ENCODE results near the gene SKAP1.

Gene SKAP1

GRCh38 chr17:48177816-48178215 is 252.2 kb downstream of the SKAP1 start:
- no peak overlapping the region for H3K4me2 ChIP-seq (ENCODE audit: insufficient read depth, low read length, poor library complexity, severe bottlenecking)
- no peak overlapping the region for H4K91ac ChIP-seq (ENCODE audit: low read depth, low read length, poor library complexity)
- no peaks in the 10 kb centered on the region for H3K9me3 ChIP-seq (replicated peaks in 1 of 2; ENCODE audit: control insufficient read depth in 2 of 2, insufficient read depth in 1 of 2, low read depth in 1 of 2, low read length in 2 of 2)
- no peak overlapping the region for H3K23ac ChIP-seq (ENCODE audit: low read depth, low read length, poor library complexity)
- no peak overlapping the region for H2BK12ac ChIP-seq (ENCODE audit: low read length)
- no peak overlapping the region for H3K27ac ChIP-seq (replicated peaks; ENCODE audit: low read length)
- H3K4me3 ChIP-seq (ENCODE audit: low read length in 2 of 2), result no peak overlapping the region
- peaks cover 0 to 4% of the 10 kb centered on the region in 2 donors for H3K4me1 ChIP-seq (ENCODE audit: control insufficient read depth in 2 of 2, insufficient read depth in 1 of 2, low read depth in 1 of 2, low read length in 2 of 2)
- H2AFZ ChIP-seq (ENCODE audit: low read length), result no peak overlapping the region
- no peak overlapping the region for H2BK120ac ChIP-seq (ENCODE audit: low read depth, low read length)
- H2AK5ac ChIP-seq (ENCODE audit: low read depth, low read length), result no peak overlapping the region
- no peaks in the 10 kb centered on the region for H3K36me3 ChIP-seq (replicated peaks in 1 of 2; ENCODE audit: control insufficient read depth in 2 of 2, insufficient read depth in 2 of 2, low read length in 2 of 2)
- DNase-seq (ENCODE audit: low spot score), result no peak
- H3K4ac ChIP-seq (ENCODE audit: low read length), result no peak overlapping the region
- no peak overlapping the region for H2BK15ac ChIP-seq (ENCODE audit: low read length)
- no peak overlapping the region for H2BK5ac ChIP-seq (ENCODE audit: low read length)
- H3K27me3 ChIP-seq (ENCODE audit: control insufficient read depth in 3 of 3, insufficient read depth in 3 of 3, low read depth in 1 of 3, low read length in 3 of 3), result peaks cover 0 to 65% (median 0%) of the 10 kb centered on the region in 3 experiments
- no peak overlapping the region for H3K14ac ChIP-seq (ENCODE audit: low read length)
- H3K9ac ChIP-seq (ENCODE audit: low read depth, low read length, poor library complexity), result no peak overlapping the region
- no CpG with 5 or more reads among the region's 1 CpG for WGBS, 2 donors (ENCODE audit: extremely low coverage in 2 of 2, insufficient read length in 2 of 2, insufficient replicate concordance in 1 of 2)
- no peak overlapping the region for H4K8ac ChIP-seq (ENCODE audit: low read depth, low read length)
- H3K18ac ChIP-seq (ENCODE audit: low read length), result no peak overlapping the region
- no peaks in the 10 kb centered on the region for H3K79me1 ChIP-seq (ENCODE audit: low read depth, low read length)

GRCh38 chr17:48176471-48176855 is 253.6 kb downstream of the SKAP1 start:
- no peak overlapping the region for H2BK12ac ChIP-seq (ENCODE audit: low read length)
- no peak overlapping the region for H2BK120ac ChIP-seq (ENCODE audit: low read depth, low read length)
- WGBS, 2 donors (ENCODE audit: extremely low coverage in 2 of 2, insufficient read length in 2 of 2, insufficient replicate concordance in 1 of 2), result no CpG with 5 or more reads among the region's 3 CpGs
- no peak overlapping the region for H3K18ac ChIP-seq (ENCODE audit: low read length)
- no peak overlapping the region for H3K27ac ChIP-seq (replicated peaks; ENCODE audit: low read length)
- peaks cover 0 to 4% of the 10 kb centered on the region in 2 donors for H3K4me1 ChIP-seq (ENCODE audit: control insufficient read depth in 2 of 2, insufficient read depth in 1 of 2, low read depth in 1 of 2, low read length in 2 of 2)
- no peaks in the 10 kb centered on the region for H3K9me3 ChIP-seq (replicated peaks in 1 of 2; ENCODE audit: control insufficient read depth in 2 of 2, insufficient read depth in 1 of 2, low read depth in 1 of 2, low read length in 2 of 2)
- H2AFZ ChIP-seq (ENCODE audit: low read length), result no peak overlapping the region
- H3K79me1 ChIP-seq (ENCODE audit: low read depth, low read length), result no peaks in the 10 kb centered on the region
- no peak overlapping the region for H3K4me3 ChIP-seq (ENCODE audit: low read length in 2 of 2)
- no peak overlapping the region for H4K8ac ChIP-seq (ENCODE audit: low read depth, low read length)
- no peak overlapping the region for H4K91ac ChIP-seq (ENCODE audit: low read depth, low read length, poor library complexity)
- H2BK5ac ChIP-seq (ENCODE audit: low read length), result no peak overlapping the region
- no peak overlapping the region for H2BK15ac ChIP-seq (ENCODE audit: low read length)
- no peak overlapping the region for H3K4ac ChIP-seq (ENCODE audit: low read length)
- H3K4me2 ChIP-seq (ENCODE audit: insufficient read depth, low read length, poor library complexity, severe bottlenecking), result no peak overlapping the region
- H2AK5ac ChIP-seq (ENCODE audit: low read depth, low read length), result no peak overlapping the region
- no peak overlapping the region for H3K14ac ChIP-seq (ENCODE audit: low read length)
- H3K23ac ChIP-seq (ENCODE audit: low read depth, low read length, poor library complexity), result no peak overlapping the region
- H3K9ac ChIP-seq (ENCODE audit: low read depth, low read length, poor library complexity), result no peak overlapping the region
- no peaks in the 10 kb centered on the region for H3K36me3 ChIP-seq (replicated peaks in 1 of 2; ENCODE audit: control insufficient read depth in 2 of 2, insufficient read depth in 2 of 2, low read length in 2 of 2)
- H3K27me3 ChIP-seq (ENCODE audit: control insufficient read depth in 3 of 3, insufficient read depth in 3 of 3, low read depth in 1 of 3, low read length in 3 of 3), result peaks cover 0 to 58% (median 0%) of the 10 kb centered on the region in 3 experiments
- no peak for DNase-seq (ENCODE audit: low spot score)

- no peak overlapping the region for H4K91ac ChIP-seq (ENCODE audit: low read depth, low read length, poor library complexity)
- H3K36me3 ChIP-seq (replicated peaks in 1 of 2; ENCODE audit: control insufficient read depth in 2 of 2, insufficient read depth in 2 of 2, low read length in 2 of 2), result no peaks in the 10 kb centered on the region
- no peak overlapping the region for H3K14ac ChIP-seq (ENCODE audit: low read length)
- no peak overlapping the region for H3K18ac ChIP-seq (ENCODE audit: low read length)
- no peak overlapping the region for H2AK5ac ChIP-seq (ENCODE audit: low read depth, low read length)
- no peak overlapping the region for H3K27ac ChIP-seq (replicated peaks; ENCODE audit: low read length)
- DNase-seq (ENCODE audit: low spot score), result no peak
- H2BK15ac ChIP-seq (ENCODE audit: low read length), result no peak overlapping the region
- H3K4me1 ChIP-seq (ENCODE audit: control insufficient read depth in 2 of 2, insufficient read depth in 1 of 2, low read depth in 1 of 2, low read length in 2 of 2), result peaks cover 0 to 4% of the 10 kb centered on the region in 2 donors
- H4K8ac ChIP-seq (ENCODE audit: low read depth, low read length), result no peak overlapping the region
- H3K9me3 ChIP-seq (replicated peaks in 1 of 2; ENCODE audit: control insufficient read depth in 2 of 2, insufficient read depth in 1 of 2, low read depth in 1 of 2, low read length in 2 of 2), result no peaks in the 10 kb centered on the region
- H3K23ac ChIP-seq (ENCODE audit: low read depth, low read length, poor library complexity), result no peak overlapping the region
- H3K79me1 ChIP-seq (ENCODE audit: low read depth, low read length), result no peaks in the 10 kb centered on the region
- H3K4ac ChIP-seq (ENCODE audit: low read length), result no peak overlapping the region
- no peak overlapping the region for H2AFZ ChIP-seq (ENCODE audit: low read length)
- peaks cover 0 to 57% (median 0%) of the 10 kb centered on the region in 3 experiments for H3K27me3 ChIP-seq (ENCODE audit: control insufficient read depth in 3 of 3, insufficient read depth in 3 of 3, low read depth in 1 of 3, low read length in 3 of 3)
- H3K9ac ChIP-seq (ENCODE audit: low read depth, low read length, poor library complexity), result no peak overlapping the region
- H2BK120ac ChIP-seq (ENCODE audit: low read depth, low read length), result no peak overlapping the region
- H2BK5ac ChIP-seq (ENCODE audit: low read length), result no peak overlapping the region
- no CpG with 5 or more reads among the region's 5 CpGs for WGBS, 2 donors (ENCODE audit: extremely low coverage in 2 of 2, insufficient read length in 2 of 2, insufficient replicate concordance in 1 of 2)
- H3K4me3 ChIP-seq (ENCODE audit: low read length in 2 of 2), result no peak overlapping the region
- no peak overlapping the region for H3K4me2 ChIP-seq (ENCODE audit: insufficient read depth, low read length, poor library complexity, severe bottlenecking)
- no peak overlapping the region for H2BK12ac ChIP-seq (ENCODE audit: low read length)
Observed at GRCh38 chr17:48175692-48176470, 254.1 kb downstream of the SKAP1 start.

- Histone ChIP-seq H2BK5ac (ENCODE audit: low read length) (no peak overlapping the region), H3K23ac (ENCODE audit: low read depth, low read length, poor library complexity) (no peak overlapping the region), H3K4me2 (ENCODE audit: insufficient read depth, low read length, poor library complexity, severe bottlenecking) (no peak overlapping the region), H3K9ac (ENCODE audit: low read depth, low read length, poor library complexity) (no peak overlapping the region), H3K27ac (replicated peaks; ENCODE audit: low read length) (no peak overlapping the region), H3K79me1 (ENCODE audit: low read depth, low read length) (no peaks in the 10 kb centered on the region), H3K18ac (ENCODE audit: low read length) (no peak overlapping the region), H3K9me3 (replicated peaks in 1 of 2; ENCODE audit: control insufficient read depth in 2 of 2, insufficient read depth in 1 of 2, low read depth in 1 of 2, low read length in 2 of 2) (no peaks in the 10 kb centered on the region), H3K27me3 (ENCODE audit: control insufficient read depth in 3 of 3, insufficient read depth in 3 of 3, low read depth in 1 of 3, low read length in 3 of 3) (peaks cover 0 to 54% (median 0%) of the 10 kb centered on the region in 3 experiments), H2BK15ac (ENCODE audit: low read length) (no peak overlapping the region), H2BK12ac (ENCODE audit: low read length) (no peak overlapping the region), H3K4ac (ENCODE audit: low read length) (no peak overlapping the region), H3K4me3 (ENCODE audit: low read length in 2 of 2) (no peak overlapping the region), H2BK120ac (ENCODE audit: low read depth, low read length) (no peak overlapping the region), H4K91ac (ENCODE audit: low read depth, low read length, poor library complexity) (no peak overlapping the region), H3K14ac (ENCODE audit: low read length) (no peak overlapping the region), H4K8ac (ENCODE audit: low read depth, low read length) (no peak overlapping the region), H3K36me3 (replicated peaks in 1 of 2; ENCODE audit: control insufficient read depth in 2 of 2, insufficient read depth in 2 of 2, low read length in 2 of 2) (no peaks in the 10 kb centered on the region), H2AFZ (ENCODE audit: low read length) (no peak overlapping the region), H2AK5ac (ENCODE audit: low read depth, low read length) (no peak overlapping the region), H3K4me1 (ENCODE audit: control insufficient read depth in 2 of 2, insufficient read depth in 1 of 2, low read depth in 1 of 2, low read length in 2 of 2) (peaks cover 0 to 4% of the 10 kb centered on the region in 2 donors)
- no CpG with 5 or more reads among the region's 3 CpGs for WGBS, 2 donors (ENCODE audit: extremely low coverage in 2 of 2, insufficient read length in 2 of 2, insufficient replicate concordance in 1 of 2)
- no peak for DNase-seq (ENCODE audit: low spot score)
Observed at GRCh38 chr17:48174833-48175523, 255.0 kb downstream of the SKAP1 start.
